Measurements from ENCODE around the gene THEMIS. TPM values are rescaled to one million over a fixed set of nuclear protein-coding genes. Genes with fewer than 3 reads are reported as not detected.

THEMIS gene
- total RNA-seq, 4 donors from 2014 or later: 0.08 to 0.44 (median 0.16) TPM

DNA sequence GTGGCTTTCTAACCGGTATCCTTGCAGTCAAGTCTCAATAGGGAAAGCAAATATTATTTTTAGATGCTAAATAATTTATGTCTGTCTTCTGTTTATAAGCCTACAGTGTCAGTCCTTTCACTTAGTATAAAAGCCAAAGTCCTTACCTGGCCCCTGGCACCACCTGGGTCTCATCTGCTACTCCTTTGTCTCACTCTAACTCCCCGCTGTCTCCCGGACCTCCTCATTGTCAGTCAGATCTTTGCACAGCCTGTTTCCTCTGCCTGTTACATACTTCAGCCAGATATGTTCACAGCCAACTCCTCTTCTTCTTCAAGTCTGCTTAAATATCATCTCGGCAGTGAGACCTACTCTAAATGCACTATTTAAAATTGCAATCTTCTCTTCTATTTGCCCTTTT, 84.2 kb downstream of the THEMIS start:
- no peak for DNase-seq (ENCODE audit: low spot score in 2 of 2)
- intact Hi-C loops (cut with DNase I; ENCODE audit: low total_unique reads): no loop called here
- H3K4me3 ChIP-seq (ENCODE audit: low read depth, poor library complexity, severe bottlenecking): no peak overlapping the region
- TF ChIP-seq, protein P1, sequence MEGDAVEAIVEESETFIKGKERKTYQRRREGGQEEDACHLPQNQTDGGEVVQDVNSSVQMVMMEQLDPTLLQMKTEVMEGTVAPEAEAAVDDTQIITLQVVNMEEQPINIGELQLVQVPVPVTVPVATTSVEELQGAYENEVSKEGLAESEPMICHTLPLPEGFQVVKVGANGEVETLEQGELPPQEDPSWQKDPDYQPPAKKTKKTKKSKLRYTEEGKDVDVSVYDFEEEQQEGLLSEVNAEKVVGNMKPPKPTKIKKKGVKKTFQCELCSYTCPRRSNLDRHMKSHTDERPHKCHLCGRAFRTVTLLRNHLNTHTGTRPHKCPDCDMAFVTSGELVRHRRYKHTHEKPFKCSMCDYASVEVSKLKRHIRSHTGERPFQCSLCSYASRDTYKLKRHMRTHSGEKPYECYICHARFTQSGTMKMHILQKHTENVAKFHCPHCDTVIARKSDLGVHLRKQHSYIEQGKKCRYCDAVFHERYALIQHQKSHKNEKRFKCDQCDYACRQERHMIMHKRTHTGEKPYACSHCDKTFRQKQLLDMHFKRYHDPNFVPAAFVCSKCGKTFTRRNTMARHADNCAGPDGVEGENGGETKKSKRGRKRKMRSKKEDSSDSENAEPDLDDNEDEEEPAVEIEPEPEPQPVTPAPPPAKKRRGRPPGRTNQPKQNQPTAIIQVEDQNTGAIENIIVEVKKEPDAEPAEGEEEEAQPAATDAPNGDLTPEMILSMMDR (IDR thresholded peaks at IDR 0.05): no peak
- TF ChIP-seq POLR2A (IDR thresholded peaks at IDR 0.05): no peak
- 82 to 83% methylated on average over 4 of the region's 4 CpGs for WGBS, 2 donors

DNA sequence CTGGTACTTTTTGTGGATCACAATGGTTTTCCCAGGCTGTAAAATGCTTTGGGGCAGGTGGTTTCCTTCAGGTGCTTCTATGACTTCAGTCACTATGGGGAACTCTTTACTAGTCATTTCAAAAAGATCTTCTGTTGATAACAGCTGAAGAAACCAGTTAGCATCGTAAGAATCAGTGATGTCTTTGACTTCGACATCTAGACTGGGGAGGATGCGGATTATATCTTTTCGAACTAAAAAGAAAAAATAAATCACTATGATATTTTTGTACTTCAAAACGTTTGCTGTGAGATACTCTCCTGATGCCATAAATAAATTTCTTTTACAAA, 87.2 kb downstream of the THEMIS start:
- no peak for DNase-seq (ENCODE audit: low spot score in 2 of 2)
- intact Hi-C loops (cut with DNase I; ENCODE audit: low total_unique reads): no loop called here
- WGBS, 2 donors: 76% methylated on average over 5 of the region's 5 CpGs
- TF ChIP-seq, protein P1 (IDR thresholded peaks at IDR 0.05): no peak
- TF ChIP-seq POLR2A (IDR thresholded peaks at IDR 0.05): no peak
- no peak overlapping the region for H3K4me3 ChIP-seq (ENCODE audit: low read depth, poor library complexity, severe bottlenecking)

DNA sequence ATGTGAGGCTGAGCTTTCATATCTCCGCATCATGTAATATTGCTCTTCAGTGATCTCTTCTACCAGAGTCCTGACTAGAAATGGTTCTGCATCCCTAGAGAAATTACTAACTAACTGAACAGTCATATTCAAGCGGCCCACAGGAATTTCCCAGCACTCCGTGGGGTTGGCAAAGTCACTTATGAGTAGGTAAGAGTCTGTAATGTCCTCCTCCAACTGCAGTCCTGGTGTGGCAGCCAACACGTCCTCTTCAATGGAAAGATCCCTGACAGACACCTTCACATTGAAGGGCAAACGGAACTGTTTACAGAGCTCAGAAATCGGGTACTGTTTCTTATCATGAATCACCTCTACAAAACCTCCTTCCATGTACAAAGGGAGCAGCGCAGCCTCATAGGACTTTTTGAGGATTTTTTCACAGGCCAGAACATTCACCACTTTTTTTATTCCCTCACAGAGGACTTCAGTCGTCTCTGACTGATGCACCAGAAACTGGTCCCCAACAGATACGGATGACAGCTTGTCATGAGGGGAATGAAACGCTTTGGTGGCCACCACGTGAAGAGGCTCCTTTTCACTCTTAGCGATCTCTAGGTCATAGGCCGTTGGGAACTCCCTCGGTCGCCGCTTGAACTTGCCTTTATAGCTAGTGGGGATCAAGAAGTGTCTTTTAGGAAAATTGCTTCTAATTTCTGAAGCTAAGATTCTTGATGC, 87.7 kb downstream of the THEMIS start:
- intact Hi-C loops (cut with DNase I; ENCODE audit: low total_unique reads): no loop called here
- no peak overlapping the region for H3K4me3 ChIP-seq (ENCODE audit: low read depth, poor library complexity, severe bottlenecking)
- DNase-seq (ENCODE audit: low spot score in 2 of 2): no peak
- WGBS, 2 donors: 85 to 91% methylated on average over 16 of the region's 16 CpGs
- TF ChIP-seq POLR2A (IDR thresholded peaks at IDR 0.05): no peak
- TF ChIP-seq, protein P1 (IDR thresholded peaks at IDR 0.05): no peak

- no peak for DNase-seq (ENCODE audit: low spot score in 2 of 2)
- H3K4me3 ChIP-seq (ENCODE audit: low read depth, poor library complexity, severe bottlenecking): no peak overlapping the region
- intact Hi-C loops (cut with DNase I; ENCODE audit: low total_unique reads): no loop called here
- TF ChIP-seq POLR2A (IDR thresholded peaks at IDR 0.05): no peak
- TF ChIP-seq, protein P1 (IDR thresholded peaks at IDR 0.05): no peak
- 45 to 58% methylated on average over 4 of the region's 4 CpGs for WGBS, 2 donors
These were observed 88.8 kb downstream of the THEMIS start for GRCh38 chr6:127811900-127812570.

GRCh38 chr6:127807806-127808517, 92.9 kb downstream of the THEMIS start:
- no peak for DNase-seq (ENCODE audit: low spot score in 2 of 2)
- intact Hi-C loops (cut with DNase I; ENCODE audit: low total_unique reads): no loop called here

More at GRCh38 chr6:127807806-127808517, 92.9 kb downstream of the THEMIS start:
- H3K4me3 ChIP-seq (ENCODE audit: low read depth, poor library complexity, severe bottlenecking): no peak overlapping the region
- 78 to 80% methylated on average over 4 of the region's 4 CpGs for WGBS, 2 donors
- TF ChIP-seq, protein P1 (IDR thresholded peaks at IDR 0.05): no peak
- no peak for TF ChIP-seq POLR2A (IDR thresholded peaks at IDR 0.05)

Measured in lower leg skin (tissue), 4 donors.